T-helper 2 cell treated with Interferon-gamma antibody and Interleukin-4, amounts not matched to agents 5 μg/mL and 100 μg/mL, for 36 hours (primary cell): ENCODE data around the gene SRC.
"Not testable (repeated sequence)": the region's sequence is repeated elsewhere in the genome, so short reads cannot be mapped to it uniquely, and the experiment has no call there.

ENCODE experiments used
- DNase-seq: peaks from one replicate; pipeline ENCODE4 v3.0.0; 2021; ENCODE audit warnings: low spot score
- H3K27ac Mint-ChIP-seq: one replicate; pipeline ENCODE4 v1.8.0; 2021; ENCODE audit warnings: mild to moderate bottlenecking, mixed read lengths
- H3K27me3 Mint-ChIP-seq: one replicate; pipeline ENCODE4 v1.8.0; 2021; ENCODE audit warnings: low read depth, mixed read lengths
- H3K36me3 Mint-ChIP-seq: one replicate; pipeline ENCODE4 v1.8.0; 2021; ENCODE audit warnings: low read depth, mixed read lengths
- H3K4me1 Mint-ChIP-seq: one replicate; pipeline ENCODE4 v1.8.0; 2021; ENCODE audit warnings: low read depth, mixed read lengths
- H3K4me3 Mint-ChIP-seq: one replicate; pipeline ENCODE4 v1.8.0; 2022; ENCODE audit warnings: mild to moderate bottlenecking, moderate library complexity, mixed read lengths
- H3K9me3 Mint-ChIP-seq: one replicate; pipeline ENCODE4 v1.8.0; 2021; ENCODE audit warnings: mixed read lengths

The SRC gene

DNA sequence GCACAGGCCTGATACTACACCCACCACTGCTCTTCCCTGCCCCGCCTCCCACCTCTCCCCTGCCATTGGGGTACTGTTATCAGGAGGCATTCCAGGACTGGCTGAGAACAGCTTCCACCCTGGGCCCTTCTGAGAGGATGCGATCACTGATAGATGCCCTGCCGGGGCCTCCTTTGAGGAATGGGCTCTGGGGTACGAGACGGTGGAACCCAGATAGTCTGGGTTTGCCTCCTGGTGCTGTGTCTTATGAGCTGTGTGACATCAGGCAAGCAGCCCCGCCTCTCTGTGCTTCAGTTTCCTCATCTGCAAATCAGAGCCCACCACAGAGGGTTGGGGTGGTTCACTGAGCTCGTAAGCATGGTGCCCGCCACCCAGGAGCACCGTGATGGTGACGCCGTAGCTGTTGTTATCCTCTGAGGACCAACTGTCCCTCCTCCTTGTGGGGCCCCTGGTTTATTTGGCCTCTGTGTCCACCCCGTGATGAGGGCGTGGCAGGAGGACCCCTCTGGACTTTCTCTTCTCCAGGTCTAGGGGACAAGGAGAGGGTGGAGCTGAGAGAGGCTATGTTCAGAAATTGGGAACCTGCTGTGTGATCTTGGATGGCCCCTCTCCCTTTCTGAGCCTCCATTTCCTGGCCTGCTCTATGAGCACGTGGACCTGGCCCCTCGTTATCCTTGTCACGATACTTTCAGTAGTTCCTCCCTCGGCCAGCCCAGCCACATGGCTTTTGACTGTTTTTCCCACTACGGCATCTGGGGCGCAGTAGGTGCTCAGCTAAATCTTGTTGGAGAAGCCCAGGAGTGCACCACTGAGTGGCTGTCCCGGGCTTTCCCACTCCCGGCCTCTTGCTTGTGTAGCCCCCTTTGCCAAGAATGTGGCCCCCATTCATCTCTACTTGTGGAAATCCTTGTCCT, 18.3 kb downstream of the SRC start:
- H3K36me3 Mint-ChIP-seq, result no peaks in the 10 kb centered on the region
- no peak for DNase-seq
- H3K9me3 Mint-ChIP-seq, result no peaks in the 10 kb centered on the region
- H3K4me1 Mint-ChIP-seq, result no peaks in the 10 kb centered on the region
- H3K4me3 Mint-ChIP-seq, result no peak overlapping the region
- no peaks in the 10 kb centered on the region for H3K27me3 Mint-ChIP-seq
- H3K27ac Mint-ChIP-seq, result no peak overlapping the region

DNA sequence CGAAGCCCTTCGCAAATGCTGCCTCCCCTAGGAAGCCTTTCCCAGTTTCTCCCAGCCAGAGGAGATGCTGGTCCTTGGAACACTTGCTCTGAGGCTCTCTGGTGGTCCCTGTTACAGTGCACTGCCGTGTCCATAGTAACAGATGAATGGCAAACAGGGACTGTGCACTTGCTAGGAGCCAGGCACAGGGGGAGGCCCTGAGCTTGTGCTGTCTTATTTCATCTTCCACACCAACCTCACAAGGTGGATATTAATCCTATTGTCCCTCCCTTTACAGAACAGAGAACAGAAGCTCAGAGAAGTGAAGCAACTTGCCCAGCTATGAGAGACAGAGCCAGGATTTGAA, 19.0 kb downstream of the SRC start:
- no peaks in the 10 kb centered on the region for H3K27me3 Mint-ChIP-seq
- H3K9me3 Mint-ChIP-seq, result no peaks in the 10 kb centered on the region
- no peak overlapping the region for H3K27ac Mint-ChIP-seq
- no peaks in the 10 kb centered on the region for H3K4me1 Mint-ChIP-seq
- H3K4me3 Mint-ChIP-seq, result no peak overlapping the region
- DNase-seq, result no peak
- no peaks in the 10 kb centered on the region for H3K36me3 Mint-ChIP-seq

DNA sequence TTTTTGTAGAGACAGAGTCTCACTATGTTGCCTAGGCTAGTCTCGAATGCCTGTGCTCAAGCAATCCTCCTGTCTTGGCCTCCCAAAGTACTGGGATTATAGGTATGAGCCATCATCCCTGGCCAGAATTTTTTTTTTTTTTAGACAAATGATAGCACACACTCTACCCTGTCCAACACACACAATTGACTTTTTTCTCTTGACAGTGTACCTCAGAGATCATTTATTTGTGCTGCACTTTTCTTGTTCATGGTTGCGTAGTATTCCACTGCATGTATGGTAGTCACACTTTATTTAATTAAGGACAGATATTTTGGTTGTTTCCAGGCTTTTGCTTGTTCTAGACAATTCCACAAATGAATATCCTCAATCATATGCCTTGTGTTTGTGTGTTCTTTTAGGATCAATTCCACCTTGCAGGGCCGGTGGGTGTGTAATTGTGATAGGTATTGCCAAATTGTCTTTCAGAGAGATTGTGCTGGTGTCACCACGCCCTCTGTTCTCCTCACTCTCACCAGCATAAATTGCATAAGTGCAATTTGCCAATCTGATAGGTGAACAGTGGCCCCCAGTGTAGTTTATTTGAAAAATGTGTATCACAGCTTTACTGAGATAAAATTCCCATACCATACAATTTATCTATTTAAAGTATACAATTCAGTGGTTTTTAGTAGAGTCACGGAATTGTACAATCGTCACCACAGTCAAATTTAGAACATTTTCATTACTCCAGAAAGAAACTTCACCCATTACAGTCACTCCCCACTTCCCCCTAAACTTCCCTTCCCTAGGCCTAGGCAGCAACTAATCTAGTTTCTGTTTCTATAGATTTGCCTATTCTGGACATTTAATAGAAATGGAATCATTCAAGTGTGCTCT, 20.1 kb downstream of the SRC start:
- H3K4me1 Mint-ChIP-seq, result no peaks in the 10 kb centered on the region
- H3K27me3 Mint-ChIP-seq, result no peaks in the 10 kb centered on the region
- no peaks in the 10 kb centered on the region for H3K9me3 Mint-ChIP-seq
- no peaks in the 10 kb centered on the region for H3K36me3 Mint-ChIP-seq
- H3K27ac Mint-ChIP-seq, result no peak overlapping the region
- H3K4me3 Mint-ChIP-seq, result no peak overlapping the region
- DNase-seq, result no peak

DNA sequence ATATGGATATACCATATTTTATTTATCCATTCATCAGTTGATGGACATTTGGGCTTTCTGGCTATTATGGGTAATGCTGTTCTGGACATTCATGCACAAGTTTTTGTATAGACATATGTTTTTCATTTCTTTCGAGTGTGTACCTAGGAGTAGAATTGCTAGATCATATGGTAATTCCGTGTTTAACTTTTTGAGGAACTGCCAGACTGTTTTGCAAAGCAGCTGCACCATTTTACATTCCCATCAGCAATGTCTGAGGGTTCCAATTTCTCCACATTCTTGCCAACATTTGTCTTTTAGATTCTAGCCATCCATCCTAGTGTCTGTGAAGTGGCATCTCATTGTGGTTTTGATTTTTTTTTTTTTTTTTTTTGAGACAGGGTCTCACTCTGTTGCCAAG, 20.8 kb downstream of the SRC start:
- H3K36me3 Mint-ChIP-seq, result no peaks in the 10 kb centered on the region
- no peaks in the 10 kb centered on the region for H3K27me3 Mint-ChIP-seq
- H3K4me3 Mint-ChIP-seq, result no peak overlapping the region
- no peak overlapping the region for H3K27ac Mint-ChIP-seq
- H3K9me3 Mint-ChIP-seq, result no peaks in the 10 kb centered on the region
- H3K4me1 Mint-ChIP-seq, result no peaks in the 10 kb centered on the region
- no peak for DNase-seq

DNA sequence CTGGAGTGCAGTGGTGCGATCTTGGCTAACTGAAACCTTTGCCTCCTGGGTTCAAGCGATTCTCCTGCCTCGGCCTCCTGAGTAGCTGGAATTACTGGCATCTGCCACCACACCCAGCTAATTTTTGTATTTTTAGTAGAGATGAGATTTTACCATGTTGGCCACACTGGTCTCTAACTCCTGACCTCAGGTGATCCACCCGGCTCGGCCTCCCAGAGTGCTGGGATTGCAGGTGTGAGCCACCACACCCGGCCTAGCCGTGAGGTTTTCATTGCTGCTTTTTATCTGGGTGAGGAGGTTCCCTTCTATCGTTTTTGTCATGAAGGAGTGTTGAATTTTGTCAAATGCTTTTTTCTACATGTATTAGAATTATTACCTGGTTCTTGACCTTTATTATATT, 23.9 kb downstream of the SRC start:
- no peak for DNase-seq
- no peaks in the 10 kb centered on the region for H3K9me3 Mint-ChIP-seq
- H3K4me3 Mint-ChIP-seq, result no peak overlapping the region
- no peaks in the 10 kb centered on the region for H3K4me1 Mint-ChIP-seq
- H3K36me3 Mint-ChIP-seq, result no peaks in the 10 kb centered on the region
- H3K27me3 Mint-ChIP-seq, result no peaks in the 10 kb centered on the region
- no peak overlapping the region for H3K27ac Mint-ChIP-seq

DNA sequence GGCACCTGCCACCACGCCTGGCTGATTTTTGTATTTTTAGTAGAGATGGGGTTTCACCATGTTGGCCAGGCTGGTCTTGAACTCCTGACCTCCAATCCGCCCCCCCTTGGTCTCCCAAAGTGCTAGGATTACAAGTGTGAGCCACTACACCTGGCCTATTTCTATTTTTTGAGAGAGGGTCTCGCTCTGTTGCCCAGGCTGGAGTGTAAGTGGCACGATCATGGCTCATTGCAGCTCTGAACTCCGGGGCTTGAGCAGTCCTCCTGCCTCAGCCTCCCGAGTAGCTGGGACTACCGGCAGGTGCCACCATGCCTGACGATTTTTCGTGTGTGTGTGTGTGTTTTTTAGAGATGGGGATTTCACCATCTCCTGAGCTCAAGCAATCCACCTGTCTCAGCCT, 25.9 kb downstream of the SRC start:
- not testable (repeated sequence) for H3K27ac Mint-ChIP-seq, H3K36me3 Mint-ChIP-seq, H3K4me1 Mint-ChIP-seq, DNase-seq, H3K4me3 Mint-ChIP-seq, H3K9me3 Mint-ChIP-seq, H3K27me3 Mint-ChIP-seq

DNA sequence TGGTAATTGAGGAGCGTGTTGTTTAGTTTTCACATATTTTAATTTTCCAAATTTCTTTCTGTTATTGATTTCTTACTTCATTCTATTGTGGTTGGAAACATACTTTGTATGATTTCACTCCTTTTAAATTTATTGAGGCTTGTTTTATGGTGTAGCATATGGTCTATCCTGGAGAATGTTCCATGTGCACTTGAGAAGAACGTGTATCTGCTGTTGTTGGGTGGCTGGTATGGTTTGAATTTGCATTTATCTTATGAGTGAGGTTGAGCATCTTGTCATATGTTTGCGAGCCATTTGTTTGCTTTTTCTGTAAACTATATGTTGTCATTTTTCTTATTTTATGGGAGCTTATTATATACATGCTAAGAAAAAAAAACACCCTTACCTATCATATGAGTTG, 26.5 kb downstream of the SRC start:
- Mint-ChIP-seq H3K4me1 (no peaks in the 10 kb centered on the region), H3K9me3 (no peaks in the 10 kb centered on the region), H3K36me3 (no peaks in the 10 kb centered on the region), H3K4me3 (no peak overlapping the region), H3K27me3 (no peaks in the 10 kb centered on the region), H3K27ac (no peak overlapping the region)
- DNase-seq, result no peak

DNA sequence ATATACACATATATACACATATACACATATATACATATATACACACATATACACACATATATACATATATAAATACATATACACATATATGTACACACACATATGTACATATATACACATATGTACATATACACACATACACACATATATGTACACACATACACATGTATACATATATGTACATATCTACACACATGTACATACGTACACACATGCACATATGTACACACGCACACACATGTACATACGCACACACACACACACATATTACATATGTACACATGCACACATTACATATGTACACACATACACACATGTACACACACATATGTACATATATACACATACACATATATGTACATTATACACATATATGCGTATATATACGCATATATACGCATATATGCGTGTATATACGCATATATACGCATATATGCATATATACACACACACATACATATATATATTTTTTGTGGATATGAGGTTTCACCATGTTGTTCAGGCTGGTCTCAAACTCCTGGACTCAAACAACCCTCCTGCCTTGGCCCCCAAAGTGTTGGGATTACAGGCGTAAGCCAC, 27.2 kb downstream of the SRC start:
- H3K27ac Mint-ChIP-seq, result no peak overlapping the region
- H3K27me3 Mint-ChIP-seq, result no peaks in the 10 kb centered on the region
- no peaks in the 10 kb centered on the region for H3K4me1 Mint-ChIP-seq
- H3K36me3 Mint-ChIP-seq, result no peaks in the 10 kb centered on the region
- H3K9me3 Mint-ChIP-seq, result no peaks in the 10 kb centered on the region
- no peak for DNase-seq
- H3K4me3 Mint-ChIP-seq, result no peak overlapping the region

DNA sequence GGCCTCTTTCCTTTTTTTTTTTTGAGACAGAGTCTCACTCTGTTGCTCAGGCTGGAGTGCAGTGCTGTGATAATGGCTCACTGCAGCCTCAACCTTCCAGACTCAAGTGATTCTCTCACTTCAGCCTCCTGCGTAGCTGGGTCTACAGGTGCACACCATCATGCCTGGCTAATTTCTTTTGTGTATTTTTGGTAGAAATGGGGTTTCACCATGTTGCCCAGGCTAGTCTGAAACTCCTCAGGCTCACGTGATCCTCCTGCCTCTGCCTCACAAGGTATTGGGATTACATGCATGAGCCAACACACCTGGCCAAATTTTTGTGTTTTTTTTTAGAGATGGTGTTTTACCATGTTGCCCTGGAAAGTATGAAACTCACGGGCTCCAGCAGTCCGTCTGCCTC, 29.3 kb downstream of the SRC start:
- Mint-ChIP-seq H3K4me1 (no peaks in the 10 kb centered on the region), H3K27ac (no peak overlapping the region), H3K9me3 (no peaks in the 10 kb centered on the region), H3K36me3 (no peaks in the 10 kb centered on the region), H3K27me3 (no peaks in the 10 kb centered on the region), H3K4me3 (no peak overlapping the region)
- no peak for DNase-seq

DNA sequence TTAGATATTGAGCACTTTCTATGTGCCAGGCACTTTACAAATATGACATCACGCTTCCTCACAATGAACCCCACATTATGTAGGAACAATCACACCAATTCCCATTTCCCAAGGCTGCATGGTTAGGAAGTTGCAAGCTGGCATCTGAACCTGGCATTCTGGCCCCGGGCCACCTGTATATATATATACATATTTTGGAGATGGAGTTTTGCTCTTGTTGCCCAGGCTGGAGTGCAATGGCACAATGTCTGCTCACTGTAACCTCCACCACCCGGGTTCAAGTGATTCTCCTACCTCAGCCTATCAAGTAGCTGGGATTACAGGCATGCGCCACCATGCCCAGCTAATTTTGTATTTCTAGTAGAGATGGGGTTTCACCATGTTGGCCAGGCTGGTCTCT, 30.4 kb downstream of the SRC start:
- Mint-ChIP-seq H3K27me3 (no peaks in the 10 kb centered on the region), H3K4me3 (no peak overlapping the region), H3K27ac (no peak overlapping the region), H3K36me3 (no peaks in the 10 kb centered on the region), H3K9me3 (no peaks in the 10 kb centered on the region), H3K4me1 (no peaks in the 10 kb centered on the region)
- DNase-seq, result no peak

DNA sequence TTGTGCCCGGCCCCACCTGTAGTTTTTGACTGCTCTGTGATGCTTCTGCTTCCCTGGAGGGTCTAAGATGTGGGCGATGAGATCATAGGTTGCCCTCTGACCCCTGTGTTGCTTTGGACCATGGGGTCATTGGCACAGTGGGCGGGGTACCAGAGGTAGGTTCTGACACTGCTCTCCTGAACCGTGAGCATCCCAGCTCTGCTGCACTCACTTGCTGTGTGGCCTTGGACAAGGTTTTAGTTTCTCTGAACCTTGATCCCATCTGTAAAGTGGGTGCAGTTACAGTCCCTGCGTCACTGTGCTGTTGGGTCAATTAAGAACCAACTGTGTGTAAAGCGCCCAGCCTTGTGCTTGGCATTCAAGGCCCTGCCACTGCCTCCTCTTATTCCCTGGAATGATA, 30.9 kb downstream of the SRC start:
- DNase-seq, result no peak
- Mint-ChIP-seq H3K4me3 (no peak overlapping the region), H3K4me1 (no peaks in the 10 kb centered on the region), H3K9me3 (no peaks in the 10 kb centered on the region), H3K27me3 (no peaks in the 10 kb centered on the region), H3K27ac (no peak overlapping the region), H3K36me3 (no peaks in the 10 kb centered on the region)

DNA sequence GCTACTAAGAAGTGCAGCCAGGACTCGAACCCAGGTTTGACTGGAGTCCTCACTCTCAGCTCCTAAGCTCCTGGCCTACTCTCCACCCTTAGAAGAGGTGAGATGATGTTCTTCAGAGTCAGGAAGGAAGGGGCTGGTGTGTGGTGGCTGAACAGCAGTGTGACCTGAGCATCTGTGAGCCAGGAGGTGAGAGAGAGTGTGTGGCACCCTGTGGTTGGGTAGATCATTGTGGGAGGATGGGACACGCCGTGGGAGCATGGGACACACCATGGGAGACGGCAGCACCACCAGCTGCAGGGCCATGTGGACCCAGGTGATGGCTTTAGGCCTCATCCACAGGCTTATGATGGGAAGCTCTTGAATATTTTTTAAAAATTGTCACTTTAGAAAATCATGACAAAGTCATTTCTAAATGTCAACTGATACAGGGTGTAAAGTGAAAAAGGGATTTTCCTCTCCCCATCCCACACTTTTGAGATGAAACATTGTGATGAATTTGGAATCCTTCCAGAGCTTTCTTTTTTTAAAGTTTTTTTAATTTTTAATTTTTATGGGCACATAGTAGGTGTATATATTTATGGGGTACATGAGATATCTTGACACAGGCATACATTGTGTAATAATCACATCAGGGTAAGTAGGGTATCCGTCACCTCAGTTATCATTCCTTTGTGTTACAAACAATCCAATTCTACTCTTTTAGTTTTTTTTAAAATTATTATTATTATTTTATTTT, 31.6 kb downstream of the SRC start:
- Mint-ChIP-seq H3K27me3 (no peaks in the 10 kb centered on the region), H3K4me3 (no peak overlapping the region), H3K9me3 (no peaks in the 10 kb centered on the region), H3K4me1 (no peaks in the 10 kb centered on the region), H3K36me3 (no peaks in the 10 kb centered on the region), H3K27ac (no peak overlapping the region)
- no peak for DNase-seq

DNA sequence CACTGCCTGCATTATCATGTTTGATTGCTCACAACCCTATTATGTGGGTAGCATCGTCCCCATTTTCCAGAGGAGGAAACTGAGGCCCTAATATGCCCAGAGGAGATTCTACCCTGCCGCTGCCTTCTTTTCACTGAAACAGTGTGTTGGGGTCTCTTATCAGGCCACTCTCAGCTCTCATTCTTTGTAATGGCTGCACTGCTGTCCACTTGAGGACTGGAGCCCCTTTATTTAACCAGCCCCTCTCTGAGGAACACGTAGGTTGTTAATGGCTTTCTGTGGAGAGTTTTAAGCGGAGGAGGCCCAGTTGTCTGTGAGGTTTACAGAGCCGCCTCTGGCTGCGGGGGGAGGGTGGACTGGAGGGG, 32.5 kb downstream of the SRC start:
- Mint-ChIP-seq H3K27ac (no peak overlapping the region), H3K36me3 (no peaks in the 10 kb centered on the region), H3K4me3 (no peak overlapping the region), H3K27me3 (no peaks in the 10 kb centered on the region), H3K9me3 (no peaks in the 10 kb centered on the region), H3K4me1 (no peaks in the 10 kb centered on the region)
- DNase-seq, result no peak
